Cerebellar nuclear complex (tissue), 1 donor: ENCODE measurements around the gene AKAP13.
"Not testable (repeated sequence)": the region's sequence is repeated elsewhere in the genome, so short reads cannot be mapped to it uniquely, and the experiment has no call there.

Experiments
- DNase-seq, 2 experiments: peaks; one replicate each; lab custom pipeline; 2025; lab: John Stamatoyannopoulos, UW

The AKAP13 gene

GRCh38 chr15:85576392-85576791, 196.0 kb downstream of the AKAP13 start:
- no peak for DNase-seq

- DNase-seq: no peak
Observed at GRCh38 chr15:85578941-85579701, 198.7 kb downstream of the AKAP13 start.

- no peak for DNase-seq
Observed at GRCh38 chr15:85579957-85580694, 199.7 kb downstream of the AKAP13 start.

GRCh38 chr15:85580879-85581278, 200.5 kb downstream of the AKAP13 start:
- no peak for DNase-seq

GRCh38 chr15:85581495-85581894, 201.1 kb downstream of the AKAP13 start:
- no peak for DNase-seq

GRCh38 chr15:85582131-85583079, 202.0 kb downstream of the AKAP13 start:
- no peak for DNase-seq

- no peak for DNase-seq
Observed at GRCh38 chr15:85583442-85583841, 203.0 kb downstream of the AKAP13 start.

- DNase-seq: no peak
Observed at GRCh38 chr15:85583923-85584390, 203.6 kb downstream of the AKAP13 start.

GRCh38 chr15:85584872-85585271, 204.5 kb downstream of the AKAP13 start:
- no peak for DNase-seq

GRCh38 chr15:85586196-85586595, 205.8 kb downstream of the AKAP13 start:
- not testable (repeated sequence) for DNase-seq

- no peak for DNase-seq
Observed at GRCh38 chr15:85587707-85588411, 207.5 kb downstream of the AKAP13 start.

- DNase-seq: no peak
Observed at GRCh38 chr15:85588677-85589076, 208.3 kb downstream of the AKAP13 start.

GRCh38 chr15:85589851-85590250, 209.4 kb downstream of the AKAP13 start:
- DNase-seq: no peak

GRCh38 chr15:85591622-85592021, 211.2 kb downstream of the AKAP13 start:
- DNase-seq: no peak

- DNase-seq: no peak
Observed at GRCh38 chr15:85592148-85592547, 211.7 kb downstream of the AKAP13 start.

GRCh38 chr15:85593809-85594445, 213.5 kb downstream of the AKAP13 start:
- no peak for DNase-seq

- no peak for DNase-seq
Observed at GRCh38 chr15:85595804-85596536, 215.6 kb downstream of the AKAP13 start.

GRCh38 chr15:85597155-85597815, 216.9 kb downstream of the AKAP13 start:
- no peak for DNase-seq

- DNase-seq: no peak
Observed at GRCh38 chr15:85598219-85598618, 217.8 kb downstream of the AKAP13 start.
